ENCODE results near the gene RASIP1.
A peak's percentile ranks its signal among the peaks of the same experiment; 100 is the strongest.

Gene RASIP1

GRCh38 chr19:48715681-48716171 lies 24.7 kb downstream of the RASIP1 start:
- TF ChIP-seq, protein P1, sequence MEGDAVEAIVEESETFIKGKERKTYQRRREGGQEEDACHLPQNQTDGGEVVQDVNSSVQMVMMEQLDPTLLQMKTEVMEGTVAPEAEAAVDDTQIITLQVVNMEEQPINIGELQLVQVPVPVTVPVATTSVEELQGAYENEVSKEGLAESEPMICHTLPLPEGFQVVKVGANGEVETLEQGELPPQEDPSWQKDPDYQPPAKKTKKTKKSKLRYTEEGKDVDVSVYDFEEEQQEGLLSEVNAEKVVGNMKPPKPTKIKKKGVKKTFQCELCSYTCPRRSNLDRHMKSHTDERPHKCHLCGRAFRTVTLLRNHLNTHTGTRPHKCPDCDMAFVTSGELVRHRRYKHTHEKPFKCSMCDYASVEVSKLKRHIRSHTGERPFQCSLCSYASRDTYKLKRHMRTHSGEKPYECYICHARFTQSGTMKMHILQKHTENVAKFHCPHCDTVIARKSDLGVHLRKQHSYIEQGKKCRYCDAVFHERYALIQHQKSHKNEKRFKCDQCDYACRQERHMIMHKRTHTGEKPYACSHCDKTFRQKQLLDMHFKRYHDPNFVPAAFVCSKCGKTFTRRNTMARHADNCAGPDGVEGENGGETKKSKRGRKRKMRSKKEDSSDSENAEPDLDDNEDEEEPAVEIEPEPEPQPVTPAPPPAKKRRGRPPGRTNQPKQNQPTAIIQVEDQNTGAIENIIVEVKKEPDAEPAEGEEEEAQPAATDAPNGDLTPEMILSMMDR (IDR thresholded peaks at IDR 0.05; ENCODE audit: control extremely low read depth, extremely low read depth, low read depth, missing control alignments): no peak
- DNase-seq (ENCODE audit: extremely low spot score): no peak
- CTCF ChIA-PET: interaction anchor here (1.3 to 2.9 kb wide), 3 partner anchors 12 to 70 kb away, joined by 3 to 9 read pairs (median 3); partner anchors contain the start of gene CA11
- POLR2A ChIA-PET: no interaction called here

DNA sequence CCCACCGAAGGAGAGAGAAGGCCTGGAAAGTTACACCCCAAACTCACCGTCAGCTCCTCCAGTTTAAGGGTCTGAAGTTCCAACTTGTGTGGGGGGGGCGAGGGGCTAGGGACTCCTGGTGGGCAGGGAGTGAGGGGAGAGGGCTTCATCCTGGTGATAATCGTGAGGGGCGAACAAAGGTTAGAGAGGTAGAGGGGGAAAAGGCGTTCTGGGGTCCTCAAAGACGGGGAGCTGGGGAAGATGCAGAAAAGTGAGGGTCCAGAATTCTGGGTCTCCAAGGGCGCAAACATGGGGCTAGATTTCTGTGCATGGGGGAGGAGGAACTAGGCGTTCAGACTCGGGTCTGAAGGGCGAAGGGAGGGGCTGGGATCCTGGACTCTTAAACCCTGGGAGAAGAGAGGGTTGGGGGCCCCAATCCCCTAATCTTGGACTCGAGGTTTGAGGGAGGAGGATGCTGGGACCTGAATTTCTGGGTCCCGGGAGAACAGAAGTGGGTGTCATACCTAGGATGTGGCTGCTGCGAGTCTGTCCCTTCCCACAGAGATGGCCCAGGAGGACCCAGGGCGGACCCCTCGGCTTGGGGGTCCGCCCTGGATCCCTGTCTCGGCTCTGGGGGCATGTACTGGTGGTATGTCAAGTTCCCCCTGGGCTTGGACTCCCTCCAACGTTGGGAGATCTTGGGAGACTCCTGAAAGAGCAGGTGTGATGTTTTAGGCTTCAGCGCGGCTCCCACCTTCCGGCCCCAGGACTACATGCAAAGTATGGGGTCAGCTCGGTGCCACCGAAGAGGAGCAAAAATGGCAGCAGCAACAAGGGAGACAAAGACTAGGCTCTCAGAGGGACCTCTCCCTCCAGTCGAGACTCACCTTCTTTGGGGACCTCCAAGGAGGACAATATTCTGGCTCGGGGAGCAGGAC lies 25.4 kb downstream of the RASIP1 start:
- TF ChIP-seq, protein P1 (IDR thresholded peaks at IDR 0.05; ENCODE audit: control extremely low read depth, extremely low read depth, low read depth, missing control alignments): no peak
- no peak for DNase-seq (ENCODE audit: extremely low spot score)
- POLR2A ChIA-PET: no interaction called here
- CTCF ChIA-PET: interaction anchor here (1.0 to 5.1 kb wide), 7 partner anchors 9 to 278 kb away, joined by 3 to 22 read pairs (median 5); partner anchors contain the start of gene GYS1

GRCh38 chr19:48713864-48714755 lies 26.3 kb downstream of the RASIP1 start:
- peak; percentile 99 for DNase-seq (ENCODE audit: extremely low spot score)
- TF ChIP-seq, protein P1 (IDR thresholded peaks at IDR 0.05; ENCODE audit: control extremely low read depth, extremely low read depth, low read depth, missing control alignments): no peak
- ChIA-PET POLR2A (interaction anchor here (0.5 to 1.2 kb wide), 3 partner anchors 158 to 879 kb away, joined by 3 to 6 read pairs (median 4); partner anchors contain the start of gene PPP1R15A), CTCF (interaction anchor here (1.0 to 5.1 kb wide), 11 partner anchors 10 to 441 kb away, joined by 3 to 22 read pairs (median 4); partner anchors contain the start of genes CA11, GYS1 and HRC)

DNA sequence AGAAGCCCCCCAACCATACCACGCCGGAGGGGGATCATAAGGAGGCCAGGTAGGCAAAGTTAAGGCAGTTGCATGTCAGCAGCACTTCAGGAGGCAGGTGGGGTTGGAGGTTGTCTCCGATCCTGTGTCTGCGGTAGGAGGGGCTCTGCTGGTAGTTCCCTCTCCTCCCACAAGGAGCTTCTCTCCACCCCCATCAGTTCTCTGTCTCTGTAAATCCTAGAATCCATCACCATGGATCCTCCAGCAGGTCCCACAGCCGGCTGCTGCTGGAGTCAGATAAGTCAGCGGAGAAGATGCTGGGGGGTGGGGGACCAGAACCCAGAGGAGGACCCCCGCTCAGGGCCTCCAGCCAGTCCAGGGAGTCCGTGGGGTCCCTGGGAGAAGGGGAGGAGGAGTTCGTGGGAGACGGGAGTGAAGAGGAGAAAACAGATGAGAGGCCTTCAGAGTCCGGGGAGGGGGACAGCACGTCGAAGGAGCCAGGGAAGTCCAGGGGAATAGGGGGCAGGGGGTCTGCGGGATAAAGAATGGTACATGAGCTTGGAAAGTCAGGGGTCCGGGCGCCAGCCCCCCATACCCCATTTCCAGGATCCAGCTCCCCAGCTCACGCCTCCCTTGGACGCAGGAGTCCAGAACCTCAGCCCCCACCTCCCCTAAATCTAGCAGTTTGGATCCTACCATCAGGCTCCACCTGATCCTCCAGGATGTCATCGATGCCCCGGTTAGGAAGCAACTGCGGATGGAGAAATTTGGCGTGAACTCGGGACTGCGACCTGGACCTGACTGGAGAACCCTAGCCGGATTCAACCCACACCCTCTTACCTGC lies 27.2 kb downstream of the RASIP1 start:
- TF ChIP-seq, protein P1 (IDR thresholded peaks at IDR 0.05; ENCODE audit: control extremely low read depth, extremely low read depth, low read depth, missing control alignments): no peak
- no peak for DNase-seq (ENCODE audit: extremely low spot score)
- CTCF ChIA-PET: interaction anchor here (1.0 to 5.1 kb wide), 7 partner anchors 10 to 442 kb away, joined by 3 to 22 read pairs (median 3); partner anchors contain the start of genes CA11 and HRC
- POLR2A ChIA-PET: interaction anchor here (0.6 to 1.2 kb wide), 2 partner anchors 159 to 220 kb away, joined by 3 to 4 read pairs; partner anchors contain the start of gene PPP1R15A

DNA sequence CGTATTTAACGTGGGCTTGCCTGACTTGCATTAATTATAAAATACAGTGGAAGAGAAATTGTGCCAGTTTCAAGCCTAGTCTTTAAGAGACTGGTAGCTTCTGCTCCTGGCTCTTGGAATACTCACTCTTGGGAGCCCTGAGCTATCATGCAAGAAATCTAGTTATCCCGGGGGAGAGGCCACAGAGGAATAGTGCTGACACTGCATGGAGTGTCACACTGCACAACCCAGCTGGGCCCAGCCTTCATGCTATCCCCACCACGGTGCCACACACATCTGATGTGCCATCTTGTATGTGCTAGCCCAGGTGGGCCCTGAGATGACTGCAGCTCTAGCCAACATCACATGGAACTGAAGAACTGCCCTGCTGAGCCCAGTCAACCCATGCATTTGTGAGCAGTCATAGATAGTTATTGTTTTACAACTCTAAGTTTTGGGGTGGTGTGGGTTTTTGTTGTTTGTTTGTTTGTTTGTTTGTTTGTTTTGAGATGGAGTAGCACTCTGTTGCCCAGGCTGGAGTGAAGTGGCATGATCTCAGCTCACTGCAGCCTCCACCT lies 29.2 kb downstream of the RASIP1 start:
- TF ChIP-seq, protein P1 (IDR thresholded peaks at IDR 0.05; ENCODE audit: control extremely low read depth, extremely low read depth, low read depth, missing control alignments): no peak
- ChIA-PET CTCF (interaction anchor here (1.5 to 5.1 kb wide), 2 partner anchors 16 to 36 kb away, joined by 3 to 22 read pairs; no protein-coding TSS in a partner anchor), POLR2A (no interaction called here)
- no peak for DNase-seq (ENCODE audit: extremely low spot score)
